ENCODE data around the gene CAPNS2.

DNA sequence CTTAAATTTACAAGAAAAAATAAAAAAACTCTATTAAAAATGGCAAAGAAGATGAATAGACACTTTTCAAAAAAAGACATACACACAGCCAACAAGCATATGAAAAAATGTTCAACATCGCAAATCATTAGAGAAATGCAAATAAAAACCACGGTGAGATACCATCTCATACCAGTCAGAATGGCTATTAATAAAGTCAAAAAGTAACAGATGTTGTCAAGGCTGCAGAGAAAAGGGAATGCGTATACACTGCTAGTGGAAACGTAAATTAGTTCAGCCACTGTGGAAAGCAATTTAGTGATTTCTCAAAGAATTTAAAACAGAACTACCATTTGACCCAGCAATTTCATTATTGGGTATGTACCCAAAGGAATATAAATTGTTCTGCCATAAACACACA lies 31.4 kb downstream of the CAPNS2 start:
- TF ChIP-seq CTCF (conservative IDR thresholded peaks at IDR 0.05; ENCODE audit: low read depth, low read length) = no peak
- no peak for TF ChIP-seq EZH2phosphoT487 (IDR thresholded peaks at IDR 0.05; ENCODE audit: borderline replicate concordance, low read length)
